ENCODE results near the gene LASP1. TPM values are rescaled to one million over a fixed set of nuclear protein-coding genes. Genes with fewer than 3 reads are reported as not detected.

LASP1 gene
- total RNA-seq, 2 donors from 2014 or later = 70.3 to 76.1 TPM

DNA sequence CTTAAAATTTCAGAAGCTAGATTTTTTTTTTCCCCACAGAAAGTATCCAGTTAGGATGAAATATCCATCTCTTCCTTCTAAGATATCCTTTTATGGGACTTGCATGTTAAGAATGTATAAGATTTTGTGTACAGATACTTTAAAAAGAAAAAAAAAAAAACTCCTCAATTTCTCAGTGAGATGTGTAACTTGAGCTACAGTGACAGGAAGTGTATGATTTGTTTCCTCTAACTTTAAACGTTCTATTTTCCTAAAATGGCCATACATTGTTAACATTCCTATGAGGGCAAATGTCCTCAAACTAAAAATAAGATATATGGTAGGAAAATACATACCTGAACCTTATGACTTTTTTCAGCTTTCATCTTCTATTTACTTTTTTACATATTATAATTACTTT is 88.5 kb downstream of the LASP1 start:
- Histone ChIP-seq H3K4me1 (no peaks in the 10 kb centered on the region), H3K4me3 (no peak overlapping the region), H3K27ac (no peak overlapping the region), H3K9me3 (no peaks in the 10 kb centered on the region), H3K36me3 (replicated peaks in 1 of 2; ENCODE audit: insufficient read depth in 1 of 2, low read depth in 2 of 2) (no peaks in the 10 kb centered on the region), H3K27me3 (no peaks in the 10 kb centered on the region)
- TF ChIP-seq POLR2A (IDR thresholded peaks at IDR 0.05) = no peak
- TF ChIP-seq, protein P1, sequence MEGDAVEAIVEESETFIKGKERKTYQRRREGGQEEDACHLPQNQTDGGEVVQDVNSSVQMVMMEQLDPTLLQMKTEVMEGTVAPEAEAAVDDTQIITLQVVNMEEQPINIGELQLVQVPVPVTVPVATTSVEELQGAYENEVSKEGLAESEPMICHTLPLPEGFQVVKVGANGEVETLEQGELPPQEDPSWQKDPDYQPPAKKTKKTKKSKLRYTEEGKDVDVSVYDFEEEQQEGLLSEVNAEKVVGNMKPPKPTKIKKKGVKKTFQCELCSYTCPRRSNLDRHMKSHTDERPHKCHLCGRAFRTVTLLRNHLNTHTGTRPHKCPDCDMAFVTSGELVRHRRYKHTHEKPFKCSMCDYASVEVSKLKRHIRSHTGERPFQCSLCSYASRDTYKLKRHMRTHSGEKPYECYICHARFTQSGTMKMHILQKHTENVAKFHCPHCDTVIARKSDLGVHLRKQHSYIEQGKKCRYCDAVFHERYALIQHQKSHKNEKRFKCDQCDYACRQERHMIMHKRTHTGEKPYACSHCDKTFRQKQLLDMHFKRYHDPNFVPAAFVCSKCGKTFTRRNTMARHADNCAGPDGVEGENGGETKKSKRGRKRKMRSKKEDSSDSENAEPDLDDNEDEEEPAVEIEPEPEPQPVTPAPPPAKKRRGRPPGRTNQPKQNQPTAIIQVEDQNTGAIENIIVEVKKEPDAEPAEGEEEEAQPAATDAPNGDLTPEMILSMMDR (IDR thresholded peaks at IDR 0.05) = no peak
- ATAC-seq (no peak), DNase-seq (no peak)
- 8 to 9% methylated on average over 1 of the region's 1 CpG for WGBS, 2 donors
- intact Hi-C loops (cut with DNase I) = no loop called here

DNA sequence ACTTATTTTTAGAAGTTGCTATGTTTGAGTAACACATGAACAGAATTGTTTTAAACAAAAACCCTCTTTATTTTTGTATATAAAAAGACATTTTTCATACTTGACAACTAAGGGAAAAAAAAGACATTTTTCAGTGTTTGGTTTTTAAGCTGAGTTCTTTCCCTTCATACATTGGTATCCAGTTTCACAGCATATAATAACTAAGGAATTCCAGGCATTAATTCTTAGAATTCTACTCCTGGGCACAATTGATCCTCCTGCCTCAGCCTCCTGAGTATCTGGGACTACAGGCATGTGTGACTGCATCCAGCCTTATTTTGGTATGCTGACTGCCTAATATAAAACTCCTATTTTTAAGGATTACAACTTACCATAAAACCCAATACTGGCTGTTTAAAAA is 88.9 kb downstream of the LASP1 start:
- DNase-seq (no peak), ATAC-seq (no peak)
- intact Hi-C loops (cut with DNase I) = no loop called here
- H3K9me3 ChIP-seq = no peaks in the 10 kb centered on the region
- H3K36me3 ChIP-seq (replicated peaks in 1 of 2; ENCODE audit: insufficient read depth in 1 of 2, low read depth in 2 of 2) = no peaks in the 10 kb centered on the region
- no peaks in the 10 kb centered on the region for H3K4me1 ChIP-seq
- no peak for TF ChIP-seq POLR2A (IDR thresholded peaks at IDR 0.05)
- TF ChIP-seq, protein P1 (IDR thresholded peaks at IDR 0.05) = no peak
- no peak overlapping the region for H3K27ac ChIP-seq
- H3K27me3 ChIP-seq = no peaks in the 10 kb centered on the region
- H3K4me3 ChIP-seq = no peak overlapping the region

DNA sequence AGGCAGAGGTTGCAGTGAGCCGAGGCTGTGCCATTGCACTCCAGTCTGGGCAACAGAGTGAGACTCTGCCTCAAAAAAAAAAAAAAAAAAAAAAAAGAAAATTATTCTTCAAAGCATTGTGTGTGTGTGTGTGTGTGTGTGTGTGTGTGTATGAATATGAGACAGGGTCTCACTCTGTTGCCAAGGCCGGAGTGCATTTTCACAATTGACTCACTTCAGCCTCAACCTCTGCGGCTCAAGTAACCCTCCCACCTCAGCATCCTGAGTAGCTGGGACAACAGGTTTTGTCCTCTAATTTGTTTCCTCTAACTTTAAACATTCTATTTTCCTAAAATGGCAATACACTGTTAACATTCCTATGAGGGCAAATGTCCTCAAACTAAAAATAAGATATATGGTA is 89.7 kb downstream of the LASP1 start:
- H3K27ac ChIP-seq = no peak overlapping the region
- 63 to 86% methylated on average over 3 of the region's 3 CpGs for WGBS, 2 donors
- H3K4me3 ChIP-seq = no peak overlapping the region
- H3K4me1 ChIP-seq = no peaks in the 10 kb centered on the region
- no peak for TF ChIP-seq POLR2A (IDR thresholded peaks at IDR 0.05)
- TF ChIP-seq, protein P1 (IDR thresholded peaks at IDR 0.05) = no peak
- DNase-seq = no peak
- H3K27me3 ChIP-seq = no peaks in the 10 kb centered on the region
- no peaks in the 10 kb centered on the region for H3K9me3 ChIP-seq
- no peaks in the 10 kb centered on the region for H3K36me3 ChIP-seq (replicated peaks in 1 of 2; ENCODE audit: insufficient read depth in 1 of 2, low read depth in 2 of 2)
- no peak for ATAC-seq
- intact Hi-C loops (cut with DNase I) = no loop called here

DNA sequence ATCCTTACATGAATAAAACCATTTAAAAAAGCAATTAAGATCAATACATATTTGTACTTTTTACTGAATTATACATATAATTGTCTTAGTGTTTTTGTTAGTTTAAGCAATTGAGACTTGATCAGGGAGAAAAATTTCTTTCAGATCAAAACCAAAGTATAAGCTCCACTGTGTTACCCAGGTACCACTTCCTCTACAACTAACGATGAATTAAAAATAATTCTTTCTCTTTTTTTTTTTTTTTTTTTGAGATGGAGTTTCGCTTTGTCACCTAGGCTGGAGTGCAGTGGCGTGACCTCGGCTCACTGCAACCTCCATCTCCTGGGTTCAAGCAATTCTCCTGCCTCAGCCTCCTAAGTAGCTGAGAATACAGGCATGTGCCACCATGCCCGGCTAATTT is 90.5 kb downstream of the LASP1 start:
- H3K4me3 ChIP-seq = no peak overlapping the region
- DNase-seq (no peak), ATAC-seq (no peak)
- intact Hi-C loops (cut with DNase I) = no loop called here
- no peak overlapping the region for H3K27ac ChIP-seq
- 79 to 81% methylated on average over 5 of the region's 5 CpGs for WGBS, 2 donors
- H3K9me3 ChIP-seq = no peaks in the 10 kb centered on the region
- no peaks in the 10 kb centered on the region for H3K27me3 ChIP-seq
- TF ChIP-seq, protein P1 (IDR thresholded peaks at IDR 0.05) = no peak
- TF ChIP-seq POLR2A (IDR thresholded peaks at IDR 0.05) = no peak
- no peaks in the 10 kb centered on the region for H3K36me3 ChIP-seq (replicated peaks in 1 of 2; ENCODE audit: insufficient read depth in 1 of 2, low read depth in 2 of 2)
- no peaks in the 10 kb centered on the region for H3K4me1 ChIP-seq

DNA sequence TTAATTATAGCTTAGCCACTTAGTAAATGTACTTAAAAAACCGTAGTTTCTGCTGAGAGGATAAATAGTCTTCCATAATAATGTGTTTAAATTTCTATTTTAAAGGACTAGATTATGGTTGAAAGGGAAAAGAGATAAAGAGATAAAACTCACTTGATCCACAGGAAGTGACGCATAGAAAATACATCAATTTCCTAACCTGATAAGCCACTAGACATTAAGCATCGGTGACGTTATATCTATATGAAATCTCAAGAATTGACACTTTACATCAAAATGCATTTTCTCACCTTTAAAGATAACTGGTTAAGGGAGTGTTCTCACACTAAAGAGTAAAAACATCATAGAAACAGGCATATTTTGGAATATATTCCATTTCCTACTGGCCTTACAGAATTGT is 91.6 kb downstream of the LASP1 start:
- no peaks in the 10 kb centered on the region for H3K9me3 ChIP-seq
- intact Hi-C loops (cut with DNase I) = no loop called here
- TF ChIP-seq POLR2A (IDR thresholded peaks at IDR 0.05) = no peak
- TF ChIP-seq, protein P1 (IDR thresholded peaks at IDR 0.05) = no peak
- H3K36me3 ChIP-seq (replicated peaks in 1 of 2; ENCODE audit: insufficient read depth in 1 of 2, low read depth in 2 of 2) = no peaks in the 10 kb centered on the region
- DNase-seq (no peak), ATAC-seq (no peak)
- WGBS, 2 donors = 39 to 49% methylated on average over 4 of the region's 4 CpGs
- no peaks in the 10 kb centered on the region for H3K27me3 ChIP-seq
- H3K4me1 ChIP-seq = no peaks in the 10 kb centered on the region
- H3K4me3 ChIP-seq = no peak overlapping the region
- no peak overlapping the region for H3K27ac ChIP-seq

All from body of pancreas (tissue), 4 donors.